DMS53 (cell line): ENCODE data around the gene HOXD1.

Source experiments
- DNase-seq: peaks from one replicate; lab custom pipeline; 2025; lab: John Stamatoyannopoulos, UW

HOXD1 gene

DNA sequence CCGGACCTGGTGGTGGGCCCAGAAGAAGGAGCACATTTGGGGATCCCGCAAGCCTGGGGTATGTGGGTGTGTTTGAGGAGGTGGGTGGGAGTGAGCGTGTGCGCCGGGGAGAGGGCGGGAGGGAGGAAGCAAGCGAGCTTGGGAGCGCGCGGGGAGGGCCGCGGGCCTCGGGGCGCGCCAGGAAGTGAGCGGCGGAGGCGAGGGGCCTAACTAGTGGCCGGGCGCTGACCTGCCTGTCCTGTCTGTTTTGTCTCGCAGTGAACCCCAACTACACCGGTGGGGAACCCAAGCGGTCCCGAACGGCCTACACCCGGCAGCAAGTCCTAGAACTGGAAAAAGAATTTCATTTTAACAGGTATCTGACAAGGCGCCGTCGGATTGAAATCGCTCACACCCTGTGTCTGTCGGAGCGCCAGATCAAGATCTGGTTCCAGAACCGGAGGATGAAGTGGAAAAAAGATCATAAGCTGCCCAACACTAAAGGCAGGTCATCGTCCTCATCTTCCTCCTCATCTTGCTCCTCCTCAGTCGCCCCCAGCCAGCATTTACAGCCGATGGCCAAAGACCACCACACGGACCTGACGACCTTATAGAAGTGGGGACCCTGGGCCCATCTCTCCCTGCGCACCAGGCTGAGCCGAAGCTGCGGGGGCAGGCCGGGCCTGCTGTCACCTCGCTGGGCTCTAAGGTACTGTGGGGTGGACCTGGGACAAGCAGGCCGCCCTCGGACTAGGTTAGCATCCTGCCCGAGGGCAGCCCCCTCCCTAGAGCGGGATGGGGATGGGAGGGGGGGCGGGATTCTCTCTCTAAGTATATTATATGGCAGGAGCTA is 35.9 kb upstream of the HOXD1 start:
- DNase-seq: peak; percentile 45

DNA sequence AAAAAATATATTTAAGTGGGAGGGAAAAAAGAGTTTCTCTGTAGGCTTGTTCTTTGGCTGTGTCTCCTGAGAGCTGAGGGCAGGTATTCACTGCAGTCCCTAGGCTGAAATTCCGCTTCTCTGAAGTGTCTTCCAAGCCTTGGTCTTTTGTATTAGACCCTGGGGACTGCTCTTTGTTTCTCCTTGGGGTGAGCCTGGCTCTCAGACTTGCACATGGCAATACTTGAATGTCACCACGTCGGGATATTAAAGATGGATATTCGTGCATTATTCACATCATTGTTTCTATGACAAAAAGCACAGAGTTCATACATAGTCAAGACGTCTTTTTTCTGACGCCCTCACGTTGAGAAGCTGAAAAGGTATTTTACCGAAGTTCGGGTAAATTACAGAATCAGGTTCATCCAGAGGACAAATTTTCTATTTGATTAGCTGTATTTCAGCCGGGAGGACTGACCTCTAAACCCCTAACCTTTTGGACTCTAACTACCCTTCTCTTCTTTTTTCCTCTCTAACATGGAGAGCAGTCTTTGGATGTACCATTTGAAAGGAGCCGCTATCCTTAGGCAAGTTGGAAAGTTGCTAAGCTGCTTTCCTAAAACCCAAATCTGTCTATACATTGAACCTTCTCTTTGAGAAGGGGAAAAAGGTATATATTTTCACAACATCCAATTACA is 33.8 kb upstream of the HOXD1 start:
- DNase-seq: no peak

DNA sequence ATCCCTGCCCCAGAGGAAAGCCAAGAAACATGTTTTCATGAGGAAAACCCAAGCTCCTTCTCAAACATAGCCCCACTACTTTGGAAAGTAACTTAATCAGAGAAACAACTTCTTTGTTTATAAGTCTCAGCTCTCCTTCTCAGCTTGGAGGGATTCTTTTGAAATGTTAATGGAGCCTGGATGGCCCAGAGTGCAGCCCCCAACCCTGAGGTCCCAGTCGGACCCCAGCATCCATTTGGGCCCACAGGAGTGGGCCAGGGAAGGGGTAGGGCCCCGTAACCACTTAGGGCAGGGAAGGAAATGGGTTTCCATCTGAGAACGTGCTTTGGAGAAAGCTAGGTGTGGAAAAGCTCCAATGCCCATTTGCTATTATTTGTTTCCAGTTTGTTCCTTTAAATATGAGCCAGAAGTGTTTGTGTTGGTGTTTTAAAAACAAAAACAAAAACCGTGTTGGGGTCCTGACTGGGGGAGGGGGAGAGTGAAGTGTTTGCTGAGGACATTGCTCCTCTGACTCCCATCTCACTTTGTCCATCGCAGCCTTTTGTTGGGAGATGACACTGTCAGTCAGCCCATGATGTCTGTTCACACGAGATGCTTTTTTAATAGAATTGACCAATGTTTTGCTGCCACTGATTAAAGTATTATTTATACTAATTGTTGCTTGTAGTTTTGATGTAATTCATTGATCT is 33.0 kb upstream of the HOXD1 start:
- DNase-seq: no peak

DNA sequence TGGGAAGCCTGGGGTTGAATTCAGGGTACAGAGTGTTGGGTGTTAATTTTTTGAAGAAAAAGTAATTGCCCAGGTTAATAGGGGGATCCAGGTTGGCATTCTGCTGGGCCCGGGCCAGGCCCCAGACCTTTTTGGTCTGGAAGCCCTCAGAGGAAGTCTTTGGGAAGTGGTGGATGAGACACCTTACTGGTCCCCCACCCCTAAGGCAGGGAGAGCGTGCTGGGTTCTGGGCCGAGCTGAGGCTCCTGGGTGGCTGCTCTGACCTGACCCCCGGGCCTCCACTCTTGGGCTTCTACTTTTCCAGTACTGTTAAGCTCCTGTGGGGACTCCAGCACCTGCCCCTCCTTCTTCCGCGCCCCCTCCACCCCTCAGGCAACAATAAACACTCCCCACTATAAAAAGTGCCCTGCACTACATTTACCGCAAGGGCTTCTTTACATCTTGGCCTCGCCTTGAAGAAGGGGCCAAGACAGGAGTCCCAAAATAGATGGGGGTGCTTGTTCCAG is 32.1 kb upstream of the HOXD1 start:
- no peak for DNase-seq

DNA sequence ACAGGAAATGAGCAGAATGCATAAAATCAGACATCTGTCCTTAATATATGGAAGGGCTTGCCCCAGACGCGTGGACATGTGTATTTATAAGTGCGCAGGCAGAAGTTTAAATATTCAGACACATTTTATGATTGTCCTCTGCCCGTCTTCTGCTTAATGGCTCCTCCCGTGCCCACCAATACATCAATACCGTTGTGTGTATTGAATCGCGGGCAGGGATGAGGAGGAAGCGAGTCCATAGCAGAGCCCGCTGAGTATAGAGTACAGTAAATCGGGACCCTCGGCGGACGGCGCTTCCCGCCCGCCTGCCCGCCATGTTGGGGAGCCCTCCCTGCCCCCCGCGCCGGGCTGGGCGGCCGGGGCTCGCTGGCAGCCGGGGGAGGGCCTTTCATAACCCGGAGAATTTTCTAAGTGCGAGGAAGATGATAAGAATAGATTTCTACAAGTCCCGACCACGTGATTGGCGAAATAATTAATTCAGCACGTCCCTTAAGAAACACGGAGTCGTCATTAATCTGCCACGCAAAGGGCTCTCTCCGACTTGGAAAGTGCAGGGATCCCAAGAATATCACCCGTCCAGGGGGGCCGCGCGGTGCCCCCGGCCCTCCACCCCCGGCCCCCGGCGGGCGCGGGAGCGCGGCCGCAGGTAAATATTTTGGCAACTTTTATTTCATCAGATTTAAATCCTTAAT is 31.5 kb upstream of the HOXD1 start, which contains the start of gene HOXD3:
Gene HOXD3, plus strand, starts transcription at position 501 of the 692 bp plus-strand sequence. CDS start 11,808 bp downstream, outside the sequence.
- peak; percentile 52 for DNase-seq

DNA sequence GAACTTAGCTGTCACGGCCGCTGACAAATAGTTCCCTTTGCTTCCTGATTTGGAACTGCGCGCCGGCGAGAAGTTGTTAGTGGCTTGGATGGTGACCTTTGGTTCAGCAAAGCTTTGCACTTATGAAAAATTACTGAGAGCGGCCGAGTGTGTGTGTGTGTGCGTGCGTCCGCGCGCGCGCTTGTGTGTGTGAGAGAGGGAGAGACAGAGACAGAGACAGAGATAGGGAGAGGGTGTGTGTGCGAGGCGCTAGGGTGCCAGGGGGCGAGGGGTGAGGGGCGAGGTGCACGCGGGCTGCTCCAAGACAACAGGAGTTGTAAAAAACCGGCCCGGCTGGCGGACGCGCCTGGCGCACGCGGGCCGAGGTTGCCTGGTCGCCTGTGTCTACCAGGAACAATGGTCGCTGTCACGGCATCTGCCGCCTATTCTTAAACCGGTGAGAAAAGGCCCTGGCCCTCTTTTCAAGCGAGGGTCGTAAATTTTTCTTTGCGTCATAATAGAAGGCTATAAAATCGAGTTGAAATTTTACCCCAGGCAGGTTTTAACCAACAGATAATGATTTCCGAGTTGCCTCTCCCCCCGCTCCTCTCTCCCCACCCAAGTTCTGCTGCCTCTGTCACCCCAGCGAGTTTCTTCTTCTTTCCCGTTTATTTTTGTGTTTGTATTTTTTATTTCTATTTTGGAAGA is 30.8 kb upstream of the HOXD1 start:
- DNase-seq: peak; percentile 90

DNA sequence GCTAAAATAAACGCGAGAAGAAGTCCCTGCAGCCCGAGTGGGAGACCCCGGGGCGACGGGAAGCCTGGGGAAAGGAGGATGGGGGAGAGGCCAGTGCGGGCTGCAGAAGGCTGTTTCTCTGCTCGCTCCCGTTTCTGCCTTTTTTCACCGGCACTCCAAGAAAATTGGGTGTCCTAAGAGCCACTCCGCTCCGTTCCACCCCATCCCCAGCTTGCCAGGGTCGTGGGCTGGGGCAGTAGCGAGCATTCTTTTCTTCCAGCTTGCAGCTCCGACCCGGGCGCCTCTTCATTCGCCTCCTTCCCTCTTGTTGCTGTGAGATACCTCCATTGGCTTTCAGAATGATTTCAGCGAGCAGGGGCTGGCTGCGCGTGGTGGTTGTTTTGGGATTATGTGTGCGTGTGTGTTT is 30.3 kb upstream of the HOXD1 start:
- peak; percentile 75 for DNase-seq

DNA sequence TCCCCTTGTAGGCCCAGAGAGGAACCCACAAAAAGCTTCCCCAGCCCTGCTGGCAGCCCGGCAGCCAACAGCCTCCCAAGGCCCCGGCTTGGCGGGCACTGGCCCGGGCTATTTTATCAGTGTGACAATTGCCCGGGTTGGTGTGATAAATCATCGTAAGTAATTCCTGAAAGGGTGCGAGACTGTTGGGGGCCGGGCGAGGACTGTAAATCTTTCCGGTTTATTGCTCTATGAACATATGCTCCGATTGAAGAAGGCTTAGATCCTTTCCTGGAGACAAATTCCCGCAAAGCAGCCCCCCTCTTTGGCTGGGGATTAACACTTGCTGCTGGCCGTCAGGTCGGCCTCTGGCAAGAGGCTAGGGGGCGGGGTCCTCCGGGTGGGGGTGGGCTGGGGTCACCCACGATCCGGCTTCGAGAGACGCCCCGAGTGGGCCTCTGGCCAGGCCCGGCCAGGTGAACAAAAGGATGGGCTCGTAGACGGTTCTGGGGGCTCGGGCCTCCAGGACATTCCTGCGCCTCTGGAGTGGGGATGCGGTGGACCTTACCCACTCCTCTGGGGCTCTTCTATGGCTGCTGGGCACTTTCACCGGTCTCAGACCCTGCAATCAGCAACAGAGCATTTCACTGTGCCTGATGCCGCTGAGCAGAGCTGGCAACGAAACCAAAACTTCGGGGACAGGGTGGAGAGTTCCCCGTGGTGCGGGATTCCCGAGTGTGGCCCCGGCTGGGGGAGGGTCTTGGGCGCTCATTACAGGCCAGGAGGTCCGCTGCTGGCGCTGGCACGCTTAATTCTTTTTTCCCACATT is 29.4 kb upstream of the HOXD1 start:
- peak; percentile 53 for DNase-seq

DNA sequence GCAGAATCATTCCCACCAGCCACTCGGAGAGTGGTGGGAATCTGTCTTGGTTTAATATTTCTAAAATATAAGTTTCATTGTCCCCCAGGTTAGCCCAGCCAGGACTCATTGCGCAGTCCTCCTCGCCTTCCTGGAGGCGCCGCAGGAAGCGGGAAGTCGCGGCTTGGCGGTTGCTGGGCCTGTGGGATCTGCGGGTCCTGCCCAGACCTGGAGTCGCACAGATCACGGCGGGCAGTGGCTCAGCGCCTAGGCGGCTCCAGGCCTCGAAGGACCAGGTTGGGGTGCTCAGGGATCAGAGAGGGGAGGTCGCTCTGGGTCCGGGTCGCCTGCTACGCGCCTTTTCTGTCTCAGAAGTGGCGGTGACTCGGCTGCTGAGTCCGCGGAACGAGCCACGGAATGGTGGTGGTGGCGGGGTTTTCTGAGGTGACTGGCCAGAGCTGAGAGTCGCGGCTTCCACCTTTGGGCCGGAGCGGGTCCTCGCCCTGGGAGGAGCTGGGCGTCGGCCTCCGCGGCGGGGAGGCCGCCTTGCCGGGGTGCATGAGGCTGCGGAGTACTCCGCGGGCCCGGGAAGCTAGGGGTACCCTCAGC is 28.7 kb upstream of the HOXD1 start:
- DNase-seq: peak; percentile 79

DNA sequence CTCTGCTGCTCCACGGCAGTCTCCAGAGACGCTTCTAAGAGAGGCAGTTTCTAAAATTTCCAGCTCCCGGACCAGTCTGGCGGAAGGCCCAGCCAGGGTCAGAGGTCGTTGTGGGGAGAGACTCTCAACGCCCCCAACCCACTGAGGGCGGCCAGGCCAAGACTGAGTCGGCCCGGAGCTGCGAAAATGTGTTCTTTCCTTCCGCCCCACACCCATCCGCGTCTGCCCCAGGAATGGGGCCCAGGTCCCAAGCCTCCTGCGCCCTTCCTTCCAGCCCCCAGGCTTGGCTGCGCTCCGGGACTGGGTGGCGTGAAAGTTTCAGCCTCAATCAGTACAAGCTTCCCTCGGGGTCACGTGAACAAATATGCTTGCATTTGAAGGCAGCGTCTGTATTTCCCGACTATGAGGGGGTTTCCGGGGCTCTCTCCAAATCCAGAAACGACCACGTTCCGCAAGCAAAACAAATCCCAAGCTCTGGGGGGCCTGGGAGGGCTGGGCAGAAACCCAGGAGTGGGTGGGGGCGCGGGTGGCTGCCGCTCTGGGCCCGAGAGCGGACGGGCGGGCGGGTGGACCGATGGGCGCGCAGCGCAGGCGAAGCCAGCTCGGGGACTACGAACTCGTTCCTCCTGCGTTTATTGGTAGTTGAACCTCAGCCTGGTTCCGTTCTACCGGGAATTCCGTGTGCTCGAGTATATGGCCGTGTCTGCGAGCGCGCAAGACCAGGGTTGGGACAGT is 28.1 kb upstream of the HOXD1 start:
- DNase-seq: peak; percentile 73

DNA sequence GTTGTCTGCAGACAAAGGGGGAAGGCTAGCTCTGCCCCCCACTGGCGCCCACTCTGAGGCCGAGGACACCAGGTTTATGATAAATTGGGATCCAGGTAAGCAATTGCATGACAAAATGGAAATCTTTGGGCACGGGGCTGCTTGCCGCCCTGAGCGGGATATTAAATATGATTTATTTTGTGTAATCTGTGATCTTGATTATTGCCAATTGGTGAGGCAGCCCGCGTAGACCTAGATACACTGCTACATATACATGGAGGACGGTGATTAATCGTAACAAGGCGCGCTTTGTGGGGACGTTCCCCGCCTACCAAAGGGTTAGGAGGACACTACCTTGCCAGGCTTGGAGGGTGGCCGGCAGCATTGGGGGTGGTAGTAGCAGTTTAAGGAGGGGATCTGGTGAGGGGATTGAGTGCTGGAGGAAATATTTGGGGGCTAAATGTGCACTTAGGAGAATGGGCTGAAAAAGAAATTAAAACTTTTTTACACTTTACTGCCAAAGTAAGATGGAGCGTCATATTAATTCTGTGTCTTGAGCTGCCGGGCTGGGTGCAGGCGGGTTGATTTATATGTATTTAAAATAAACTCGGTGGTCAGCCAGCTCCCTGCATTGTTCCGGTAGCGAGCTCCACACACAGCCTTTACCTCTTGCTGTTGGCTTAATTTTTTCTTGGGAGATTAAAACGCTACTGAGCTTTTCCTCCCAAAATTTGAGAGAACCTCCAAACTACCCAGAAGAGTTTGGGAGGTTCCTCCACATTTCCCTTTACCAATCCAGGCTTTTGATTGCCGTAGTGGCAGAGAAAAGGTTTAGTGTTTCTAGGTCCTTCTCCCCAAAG is 27.3 kb upstream of the HOXD1 start:
- DNase-seq: no peak

DNA sequence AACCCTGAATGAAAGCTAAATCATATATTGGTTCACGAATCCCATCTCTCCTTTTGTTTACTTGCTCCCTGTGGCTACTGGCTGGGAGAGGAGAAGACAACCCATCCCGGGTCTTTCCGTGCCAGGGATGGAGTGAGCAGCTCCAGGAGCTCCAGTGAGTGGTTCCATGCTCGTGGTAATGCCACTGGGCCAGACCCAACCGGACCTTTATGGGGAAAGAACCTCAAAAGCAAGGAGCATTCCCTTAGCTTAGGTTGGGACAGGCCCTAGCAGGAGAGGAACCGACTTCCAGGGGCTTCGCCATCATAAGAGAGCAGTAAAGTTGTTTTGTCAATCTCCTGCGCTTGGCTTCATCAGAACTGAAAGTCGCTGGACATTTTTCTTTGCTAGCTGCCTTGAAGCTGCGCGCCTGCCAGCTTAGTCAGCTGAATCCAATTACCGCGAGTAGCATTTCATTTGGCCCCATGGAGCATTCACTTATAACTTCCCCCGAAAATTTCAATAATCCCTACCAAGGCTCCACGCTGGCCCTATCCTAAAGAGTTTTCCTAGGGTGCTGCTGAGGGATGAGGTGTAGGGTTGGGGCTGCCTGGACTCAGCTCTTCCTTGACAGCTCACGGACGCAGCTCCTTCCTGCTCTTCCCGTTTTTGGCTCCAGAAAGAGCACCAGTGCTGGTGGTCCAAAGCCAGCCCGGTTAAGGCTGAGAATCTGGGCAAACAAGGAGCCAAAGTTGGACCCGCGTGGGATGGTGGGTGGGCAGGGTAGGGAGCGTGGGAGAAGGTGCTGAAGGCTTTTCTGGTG is 26.4 kb upstream of the HOXD1 start:
- peak; percentile 43 for DNase-seq

DNA sequence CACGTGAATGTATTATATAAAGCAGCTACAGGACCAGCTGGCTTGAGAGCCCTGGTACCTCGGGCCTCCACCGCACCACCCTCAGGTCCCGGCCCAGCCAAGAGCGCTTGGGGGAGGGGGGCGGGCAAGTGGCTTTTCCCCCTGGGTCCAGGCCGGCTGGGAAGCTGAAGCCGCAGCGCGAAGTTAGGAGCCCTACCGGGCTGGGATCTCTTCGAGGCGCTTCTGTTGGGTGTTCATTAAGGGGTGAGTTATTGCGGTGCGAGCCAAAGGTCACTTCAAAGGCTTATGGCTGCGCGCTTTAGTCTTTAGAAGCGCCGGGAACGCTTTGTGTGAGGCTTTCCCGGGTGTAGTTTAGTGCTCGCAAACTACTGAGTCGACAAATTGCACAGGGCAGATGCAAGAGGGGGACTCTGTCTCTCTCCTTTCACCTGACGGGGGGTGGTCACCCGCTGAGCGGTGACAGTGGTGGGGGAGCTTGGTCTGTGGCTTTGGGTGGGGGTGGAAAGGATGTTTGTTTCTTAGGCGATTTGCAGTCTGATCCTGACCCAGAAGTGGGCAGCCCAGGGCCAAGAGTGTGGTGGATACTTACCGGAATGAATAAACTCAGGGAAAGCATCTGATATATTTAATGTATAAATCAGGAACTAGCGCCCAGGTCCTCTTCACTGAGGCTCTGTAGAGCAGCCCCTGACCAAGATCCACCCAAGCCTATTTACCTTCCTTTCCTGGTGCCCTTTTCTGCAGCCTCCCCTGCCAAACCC is 25.4 kb upstream of the HOXD1 start:
- DNase-seq: peak; percentile 44

DNA sequence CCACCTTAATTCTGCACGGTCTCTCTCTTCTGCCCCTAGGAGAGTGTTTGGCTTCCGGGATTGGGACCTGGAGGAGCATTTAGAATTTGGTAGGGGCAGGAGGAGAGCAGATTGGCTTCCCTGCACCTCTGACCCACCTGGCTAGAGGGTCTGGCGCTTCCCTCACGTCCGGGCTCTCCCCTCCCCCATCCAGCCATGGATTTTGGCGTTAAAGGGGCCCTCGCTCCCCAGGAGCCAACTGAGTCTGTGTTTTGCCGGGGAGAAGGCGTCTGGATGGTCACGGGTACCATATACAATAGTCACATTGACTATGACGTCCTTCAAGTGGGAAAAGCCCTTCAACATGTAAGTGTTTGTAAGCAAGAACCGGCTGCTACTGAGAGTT is 24.8 kb upstream of the HOXD1 start:
- DNase-seq: no peak

DNA sequence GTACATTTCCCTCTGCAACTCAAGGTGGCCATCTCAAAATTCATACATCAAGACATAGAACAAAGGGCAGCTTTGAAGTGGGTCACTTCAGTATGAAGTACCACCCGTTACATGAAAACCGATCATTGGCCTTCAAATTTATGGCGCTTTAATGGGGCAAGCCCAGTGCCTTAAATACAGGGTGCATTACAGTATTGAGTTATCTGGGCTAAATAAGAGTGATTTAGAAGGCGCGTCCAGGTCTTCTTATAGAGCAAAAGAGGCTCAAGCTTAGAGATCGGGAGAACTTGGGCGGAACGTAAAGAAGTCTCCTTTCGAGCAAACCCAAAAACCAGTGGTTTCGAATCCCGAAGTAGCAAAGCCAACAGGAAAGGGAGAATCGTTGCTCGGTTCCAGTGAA is 24.3 kb upstream of the HOXD1 start:
- no peak for DNase-seq

DNA sequence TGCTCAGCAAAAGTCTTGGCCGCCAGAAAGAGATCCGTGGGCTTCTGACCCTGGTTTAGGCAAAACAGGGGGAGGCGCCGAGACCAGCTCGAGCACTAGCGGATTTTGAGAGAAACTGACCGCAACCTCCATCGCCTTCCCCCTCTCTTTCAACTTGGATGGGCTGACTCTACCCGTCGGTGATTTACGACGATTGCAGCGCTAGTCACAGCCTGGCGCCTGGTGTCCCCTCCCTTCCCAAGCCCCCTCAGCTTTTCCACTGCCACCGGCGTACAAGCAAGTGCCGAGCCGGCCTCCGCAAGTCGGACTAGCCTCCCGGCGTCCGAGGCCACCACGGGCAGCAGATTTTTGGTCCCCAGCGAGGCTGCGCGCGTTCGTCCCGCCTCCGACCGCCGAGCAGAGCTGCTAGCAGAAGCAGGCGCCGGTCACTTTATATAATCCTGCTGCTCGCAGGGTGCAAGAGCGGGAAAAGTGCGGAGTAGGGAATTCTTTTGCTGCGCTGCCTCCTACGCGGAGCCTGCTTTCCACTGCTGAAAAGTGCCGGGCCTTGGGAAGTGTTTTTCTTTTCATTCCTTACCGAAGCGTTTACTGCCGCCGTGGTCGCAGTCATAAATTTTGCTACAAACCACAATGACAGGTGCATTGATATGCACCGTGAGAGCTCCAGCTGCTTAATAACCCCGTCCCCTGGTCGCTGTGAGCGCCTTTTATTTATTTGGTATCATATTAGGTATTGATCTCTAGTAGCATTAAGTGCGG is 23.7 kb upstream of the HOXD1 start:
- DNase-seq: no peak
